Putamen (tissue), 1 donor: ENCODE data around the gene IFNA5.

Experiments
- DNase-seq: peaks from one replicate; pipeline ENCODE4 v3.0.0-alpha.2; 2016; ENCODE audit warnings: low spot score

The IFNA5 gene

GRCh38 chr9:21305213-21305612 lies at the start of gene IFNA5:
Gene IFNA5 (minus strand): TSS chr9:21305313. CDS start chr9:21305256, 57 bp downstream.
- no peak for DNase-seq

GRCh38 chr9:21350787-21351186 lies 45.7 kb upstream of the IFNA5 start, which contains the start of gene IFNA6:
Gene IFNA6 (minus strand): TSS chr9:21350887. CDS start chr9:21350887, 0 bp downstream.
- DNase-seq = no peak

GRCh38 chr9:21348430-21348970 lies 43.4 kb upstream of the IFNA5 start:
- no peak for DNase-seq

- no peak for DNase-seq
Observed at GRCh38 chr9:21340735-21341134, 35.6 kb upstream of the IFNA5 start.

GRCh38 chr9:21336457-21336856 lies 31.3 kb upstream of the IFNA5 start:
- no peak for DNase-seq

- peak; percentile 95 for DNase-seq
Observed at GRCh38 chr9:21334701-21335632, 29.9 kb upstream of the IFNA5 start, which contains the start of gene KLHL9. Gene KLHL9 (minus strand): TSS chr9:21335404. CDS start chr9:21334859, 545 bp downstream.

- no peak for DNase-seq
Observed at GRCh38 chr9:21333226-21333625, 28.1 kb upstream of the IFNA5 start.

GRCh38 chr9:21331676-21332402 lies 26.7 kb upstream of the IFNA5 start:
- no peak for DNase-seq

- DNase-seq = peak; percentile 22
Observed at GRCh38 chr9:21326526-21327139, 21.5 kb upstream of the IFNA5 start.

GRCh38 chr9:21324047-21324446 lies 18.9 kb upstream of the IFNA5 start:
- DNase-seq = no peak

- no peak for DNase-seq
Observed at GRCh38 chr9:21322911-21323461, 17.9 kb upstream of the IFNA5 start.

- no peak for DNase-seq
Observed at GRCh38 chr9:21320465-21320864, 15.4 kb upstream of the IFNA5 start.

GRCh38 chr9:21317956-21318923 lies 13.1 kb upstream of the IFNA5 start:
- peak; percentile 56 for DNase-seq

- no peak for DNase-seq
Observed at GRCh38 chr9:21316860-21317259, 11.7 kb upstream of the IFNA5 start.

GRCh38 chr9:21316032-21316842 lies 11.1 kb upstream of the IFNA5 start:
- DNase-seq = no peak

GRCh38 chr9:21314152-21314551 lies 9.0 kb upstream of the IFNA5 start:
- no peak for DNase-seq

- DNase-seq = no peak
Observed at GRCh38 chr9:21311889-21312288, 6.8 kb upstream of the IFNA5 start.

- DNase-seq = no peak
Observed at GRCh38 chr9:21295992-21296391, 9.1 kb downstream of the IFNA5 start.

- DNase-seq = no peak
Observed at GRCh38 chr9:21294904-21295538, 10.1 kb downstream of the IFNA5 start.
